GM18502 (cell line): ENCODE results near the gene HNRNPK.
"Not testable (repeated sequence)": the region's sequence is repeated elsewhere in the genome, so short reads cannot be mapped to it uniquely, and the experiment has no call there.

Experiments used
- ATAC-seq: cut with Tn5 transposase; IDR thresholded peaks from one replicate; pipeline ENCODE4 v1.9.1; 2021; ENCODE audit warnings: mild to moderate bottlenecking; ENCODE audit not compliant: unreplicated experiment, poor library complexity

Gene HNRNPK

DNA sequence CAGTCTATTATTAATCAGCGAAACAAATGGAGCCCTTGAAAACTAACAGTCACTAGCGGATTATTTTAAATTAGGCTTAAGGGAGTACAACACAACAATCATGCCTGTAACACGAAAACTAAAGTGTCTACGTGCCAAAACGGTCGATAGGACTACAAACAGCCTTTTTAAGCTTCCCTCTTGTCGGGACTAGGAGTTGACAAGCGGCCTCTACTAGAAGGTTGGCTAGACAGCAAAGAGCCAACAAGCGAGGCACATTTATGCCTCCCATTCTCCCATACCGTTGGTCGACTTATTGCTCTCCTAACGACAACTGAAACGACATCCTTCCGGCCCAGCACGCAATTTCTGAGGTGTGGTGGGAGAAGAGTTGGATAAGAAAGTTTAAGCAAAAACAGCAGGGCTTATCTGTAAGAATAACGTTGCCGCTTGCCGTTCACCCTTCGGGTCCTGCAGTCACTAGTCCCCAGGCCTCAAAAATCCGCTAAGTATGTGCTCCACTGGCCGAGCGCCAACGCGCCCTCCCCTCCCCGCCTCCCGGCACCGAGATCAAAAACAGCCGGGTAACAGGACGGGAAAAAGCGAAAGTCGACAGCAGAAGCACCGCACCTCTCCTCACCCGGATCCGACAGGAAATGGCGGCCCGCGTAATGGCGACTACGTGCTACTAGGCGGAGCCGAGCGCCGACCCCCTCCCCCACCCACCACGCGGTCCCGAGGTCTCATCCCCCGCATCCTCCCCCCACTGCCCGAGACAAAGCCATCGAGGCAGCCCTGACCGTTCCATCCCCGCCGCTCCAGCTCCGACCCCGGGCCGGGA, 813 bp downstream of the HNRNPK start:
- ATAC-seq: peak; percentile 26

DNA sequence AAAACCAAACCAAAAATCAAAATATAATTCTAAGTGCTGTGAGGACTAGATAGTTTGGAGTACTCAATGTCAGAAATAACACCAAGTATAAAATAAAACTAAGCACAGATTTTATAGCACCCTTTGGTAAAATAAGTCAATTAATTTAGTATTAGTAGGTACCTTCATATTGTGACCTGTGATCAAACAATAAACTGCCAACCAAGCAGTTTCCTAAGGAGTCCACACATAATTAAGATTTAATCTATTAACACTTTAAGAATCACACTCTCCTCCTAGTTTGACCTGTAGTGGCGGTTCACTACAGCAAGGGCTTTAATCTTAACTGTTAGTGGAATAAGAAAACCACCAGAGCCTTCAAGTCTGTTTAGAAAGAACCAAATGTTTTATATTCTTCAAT, 2.8 kb downstream of the HNRNPK start:
- no peak for ATAC-seq

DNA sequence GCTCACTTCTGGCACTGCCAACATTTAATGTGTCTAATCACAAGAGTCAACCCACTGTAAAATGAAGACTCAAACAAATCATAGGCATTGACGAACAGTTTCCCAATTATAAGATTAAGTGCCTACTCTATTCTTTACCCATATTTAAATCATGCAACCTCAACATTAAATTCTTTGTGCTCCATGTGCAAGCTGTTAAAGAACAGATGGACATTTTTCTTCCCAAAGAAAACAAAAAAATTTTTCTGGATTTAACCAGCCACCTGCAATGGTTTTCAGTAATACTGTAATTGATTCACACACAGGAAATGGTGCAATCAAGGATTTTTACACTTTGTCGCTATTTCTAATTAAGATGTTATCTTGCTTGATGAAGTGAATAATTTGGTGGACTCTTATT, 3.6 kb downstream of the HNRNPK start:
- no peak for ATAC-seq

DNA sequence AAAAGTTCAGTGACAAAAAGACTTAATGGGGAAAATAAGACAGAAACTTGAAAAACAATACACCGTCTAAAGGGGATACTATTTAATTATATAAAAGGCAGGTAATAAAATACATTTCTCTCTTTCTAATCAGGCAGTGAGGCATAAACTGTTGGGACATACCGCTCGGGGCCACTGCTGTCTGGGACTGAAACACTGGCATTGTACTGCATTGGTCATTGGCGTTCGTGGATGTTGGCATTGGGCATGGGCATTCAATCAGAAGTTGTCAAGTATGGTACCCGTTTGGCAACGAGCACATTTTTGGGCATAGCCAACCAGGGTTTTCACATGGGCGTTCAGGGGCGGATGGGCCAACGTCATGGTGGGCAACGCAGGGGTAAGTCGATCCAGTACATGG, 4.7 kb downstream of the HNRNPK start:
- ATAC-seq: no peak

DNA sequence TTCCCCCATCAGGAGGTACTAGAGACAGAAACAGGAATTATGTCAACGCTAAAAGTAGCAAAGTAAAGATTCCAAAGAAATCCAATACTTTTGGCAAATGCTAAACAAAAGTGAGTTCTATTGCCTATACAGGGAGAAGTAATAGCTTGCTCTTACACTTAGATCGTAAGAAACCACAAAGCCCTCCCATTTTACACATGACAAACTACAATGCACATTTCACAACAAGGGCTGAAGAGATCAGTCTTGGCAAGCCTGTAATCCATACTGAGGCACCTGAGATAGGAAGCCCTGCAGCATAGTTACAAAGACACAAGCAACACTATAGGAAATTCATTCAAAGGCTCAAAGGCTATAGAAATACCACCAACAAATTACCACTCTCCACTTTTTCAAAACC, 7.7 kb downstream of the HNRNPK start:
- ATAC-seq: no peak

DNA sequence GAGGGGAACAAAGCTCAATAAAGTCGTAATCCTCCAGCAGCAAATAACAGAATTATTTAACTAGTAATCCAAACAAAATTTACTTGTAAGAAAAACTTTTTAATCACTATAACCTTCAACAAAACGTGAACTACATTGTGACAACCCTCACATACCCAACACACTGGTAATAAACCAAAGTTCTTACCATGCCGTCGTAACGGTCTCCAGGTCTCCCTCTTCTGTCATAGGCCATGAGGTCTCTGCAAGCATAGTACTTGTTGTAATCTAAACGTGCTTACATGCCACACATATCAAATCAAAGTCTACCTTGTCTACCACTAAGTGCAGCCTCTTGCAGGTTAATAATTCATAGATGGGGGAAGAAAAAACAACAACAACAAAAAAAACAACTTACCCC, 8.5 kb downstream of the HNRNPK start:
- ATAC-seq: no peak

DNA sequence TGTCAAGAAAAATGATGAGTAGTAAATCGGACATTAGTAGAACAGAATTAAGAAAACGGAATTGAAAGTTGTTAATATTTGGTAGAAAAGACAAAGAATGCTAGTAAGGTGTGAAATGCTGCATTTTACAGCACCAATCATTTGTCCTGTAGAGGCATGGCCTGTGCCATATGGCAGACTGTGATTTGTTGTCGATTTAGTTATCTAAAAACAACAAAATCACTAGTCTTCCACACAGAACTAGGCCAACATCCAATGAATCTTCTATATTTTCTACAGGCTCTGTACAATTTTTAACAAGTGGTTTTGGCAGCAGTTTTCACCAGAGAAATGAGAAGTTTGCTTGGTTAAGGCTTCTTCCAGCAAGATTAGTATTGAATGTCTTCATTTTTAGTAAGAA, 10.4 kb downstream of the HNRNPK start:
- no peak for ATAC-seq

DNA sequence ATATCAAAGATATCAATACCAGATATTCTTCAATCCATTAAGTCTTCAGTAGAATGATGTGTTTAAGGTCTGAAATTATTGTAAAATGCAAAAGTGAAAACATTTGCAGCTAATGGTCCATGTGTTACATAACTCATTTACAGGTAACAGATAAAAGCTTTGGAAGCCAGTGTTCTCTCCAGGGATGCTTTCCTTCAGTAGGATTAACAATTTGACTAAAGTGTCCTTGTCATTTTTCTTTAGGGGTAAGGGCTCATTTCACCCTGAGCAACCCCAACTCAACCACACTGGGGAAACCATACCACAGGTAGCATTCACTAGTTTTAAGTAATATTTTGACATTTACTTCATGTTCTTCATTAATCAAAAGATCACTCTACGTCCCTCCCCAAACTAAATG, 12.9 kb downstream of the HNRNPK start:
- ATAC-seq: no peak

DNA sequence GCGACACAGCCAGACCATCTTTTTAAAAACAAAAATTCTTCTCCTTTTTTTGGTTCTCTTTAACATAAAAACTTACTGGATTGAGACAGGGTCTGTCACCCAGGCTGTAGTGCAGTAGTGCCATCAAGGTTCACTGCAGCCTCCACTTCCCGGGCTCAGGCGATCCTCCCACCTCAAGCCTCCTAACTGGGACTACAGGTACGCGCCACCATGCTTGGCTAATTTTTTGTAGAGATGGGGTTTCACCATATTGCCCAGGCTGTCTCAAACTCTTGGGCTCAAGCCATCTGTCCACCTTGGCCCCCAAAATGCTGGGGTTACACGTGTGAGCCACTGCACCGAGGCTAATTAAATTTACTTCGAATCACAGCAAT, 13.8 kb downstream of the HNRNPK start:
- ATAC-seq: no peak

DNA sequence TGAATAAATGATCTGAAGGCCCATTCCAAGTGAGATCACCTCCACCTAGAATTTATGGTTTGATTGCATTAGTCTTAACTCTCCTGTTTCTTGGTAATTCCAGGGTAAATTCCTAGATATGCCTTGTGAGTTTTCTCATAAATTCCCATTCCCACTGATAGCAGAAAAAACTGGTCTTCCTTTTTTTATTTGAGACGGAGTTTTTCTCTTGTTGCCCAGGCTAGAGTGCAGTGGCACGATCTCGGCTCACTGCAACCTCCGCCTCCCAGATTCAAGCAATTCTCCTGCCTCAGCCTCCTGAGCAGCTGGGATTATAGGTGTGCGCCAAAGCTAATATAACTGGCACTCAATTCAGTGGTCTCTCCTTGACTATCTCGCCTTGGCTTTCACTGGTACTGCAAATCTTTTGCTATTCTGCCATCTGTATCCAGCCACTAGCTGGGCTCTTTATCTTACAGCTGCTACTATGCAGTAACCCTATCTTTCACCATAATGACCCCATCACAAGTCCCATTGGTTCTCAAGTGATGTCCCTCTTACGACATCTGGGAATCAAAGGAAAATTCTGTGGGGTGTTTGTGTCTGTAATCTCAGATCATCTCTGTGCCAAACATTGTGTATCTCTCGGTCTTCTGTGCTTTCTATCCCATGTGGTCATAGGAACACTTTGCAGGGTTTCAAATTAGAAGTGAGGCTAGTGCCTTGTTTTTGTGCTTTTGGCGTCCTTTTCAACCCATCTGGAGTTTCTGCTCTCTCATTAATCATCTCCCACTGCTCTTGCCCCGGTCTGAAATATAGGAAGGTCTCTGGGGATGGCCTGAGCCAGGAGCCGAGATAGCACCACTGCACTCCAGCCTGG, 14.4 kb downstream of the HNRNPK start:
- ATAC-seq: no peak

DNA sequence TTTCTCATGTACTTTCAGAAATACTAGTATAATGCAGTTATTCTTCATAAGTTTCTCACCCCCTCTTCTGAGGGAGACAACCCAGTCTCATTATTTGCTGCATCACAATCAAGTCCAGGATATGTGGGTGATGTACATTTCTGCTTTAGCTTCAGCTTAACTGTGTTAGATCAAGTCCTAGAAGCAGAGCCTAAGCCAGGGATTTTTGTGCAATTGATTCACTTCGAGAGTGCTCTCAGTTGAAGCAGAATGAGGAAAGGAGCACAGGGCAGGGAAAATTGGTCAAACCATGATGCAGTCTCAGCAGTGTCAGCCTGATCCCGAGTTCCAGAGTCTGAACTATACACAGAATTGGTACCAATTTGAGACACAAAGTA, 15.1 kb downstream of the HNRNPK start:
- ATAC-seq: no peak

DNA sequence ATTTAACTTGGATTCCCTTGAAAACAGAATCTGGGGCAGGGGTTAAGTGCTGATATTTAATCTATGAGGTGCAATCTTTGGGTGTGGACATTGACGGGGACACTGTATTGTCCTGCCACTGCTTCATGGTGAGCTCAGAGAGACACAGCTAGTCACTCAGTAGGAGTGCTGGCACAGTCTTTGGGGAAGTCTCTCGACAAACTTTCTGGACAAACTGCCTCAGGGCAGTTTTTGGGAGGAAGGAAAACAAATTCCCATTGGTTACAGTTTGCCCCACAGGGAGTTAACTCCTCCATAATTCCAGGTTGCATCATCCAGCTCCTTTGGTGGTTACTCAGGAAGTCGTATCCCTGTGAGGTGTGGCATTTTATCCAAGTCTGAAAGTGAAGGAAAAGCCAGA, 17.9 kb downstream of the HNRNPK start:
- ATAC-seq: no peak

DNA sequence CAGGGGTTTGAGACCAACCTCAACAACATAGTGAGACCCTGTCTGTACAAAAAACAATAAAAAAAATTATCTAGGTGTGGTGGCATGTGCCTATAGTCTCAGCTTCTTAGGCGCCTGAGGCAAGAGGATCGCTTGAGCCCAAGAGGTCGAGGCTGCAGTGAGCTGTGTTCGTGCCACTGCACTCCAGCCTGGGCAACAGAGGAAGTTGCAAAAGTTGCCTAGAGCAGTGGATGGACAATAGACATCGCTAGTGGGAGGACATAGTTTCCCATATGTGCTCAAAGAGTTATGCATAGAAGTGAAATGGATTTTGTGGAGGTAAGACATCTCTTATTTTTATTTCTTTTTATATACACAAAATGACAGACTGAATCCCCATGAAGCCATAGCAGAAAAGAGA, 19.0 kb downstream of the HNRNPK start:
- ATAC-seq: no peak

DNA sequence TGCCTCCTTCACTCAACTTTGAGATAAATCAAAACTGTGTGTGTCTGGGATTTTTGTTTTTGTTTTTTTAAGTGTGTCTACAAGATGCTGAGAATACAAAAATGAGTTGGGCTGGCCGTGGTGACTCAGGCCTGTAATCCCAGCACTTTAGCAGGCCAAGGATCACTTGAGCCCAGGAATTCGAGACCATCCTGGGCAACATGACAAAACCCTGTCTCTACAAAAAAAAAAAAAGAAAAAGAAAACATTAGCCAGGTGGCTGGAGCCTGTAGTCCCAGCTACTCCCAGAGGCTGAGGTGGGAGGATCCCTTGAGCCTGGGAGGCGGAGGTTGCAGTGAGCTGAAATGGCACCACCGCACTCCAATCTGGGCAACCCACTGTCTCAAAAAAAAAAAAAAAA, 21.0 kb downstream of the HNRNPK start:
- ATAC-seq: no peak

DNA sequence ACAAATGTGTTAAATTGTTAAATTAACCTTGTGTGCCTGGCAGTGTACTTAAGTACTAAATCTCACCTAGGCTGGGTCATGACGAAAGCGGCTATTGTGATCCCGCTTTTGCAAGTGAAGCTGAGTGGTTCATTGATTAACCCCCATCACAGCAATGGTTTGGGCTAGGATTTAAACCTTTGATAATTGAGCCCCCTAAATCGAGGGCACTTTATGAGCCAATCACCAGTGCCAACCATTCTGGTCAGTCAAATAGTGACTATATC, 22.8 kb downstream of the HNRNPK start:
- ATAC-seq: no peak

DNA sequence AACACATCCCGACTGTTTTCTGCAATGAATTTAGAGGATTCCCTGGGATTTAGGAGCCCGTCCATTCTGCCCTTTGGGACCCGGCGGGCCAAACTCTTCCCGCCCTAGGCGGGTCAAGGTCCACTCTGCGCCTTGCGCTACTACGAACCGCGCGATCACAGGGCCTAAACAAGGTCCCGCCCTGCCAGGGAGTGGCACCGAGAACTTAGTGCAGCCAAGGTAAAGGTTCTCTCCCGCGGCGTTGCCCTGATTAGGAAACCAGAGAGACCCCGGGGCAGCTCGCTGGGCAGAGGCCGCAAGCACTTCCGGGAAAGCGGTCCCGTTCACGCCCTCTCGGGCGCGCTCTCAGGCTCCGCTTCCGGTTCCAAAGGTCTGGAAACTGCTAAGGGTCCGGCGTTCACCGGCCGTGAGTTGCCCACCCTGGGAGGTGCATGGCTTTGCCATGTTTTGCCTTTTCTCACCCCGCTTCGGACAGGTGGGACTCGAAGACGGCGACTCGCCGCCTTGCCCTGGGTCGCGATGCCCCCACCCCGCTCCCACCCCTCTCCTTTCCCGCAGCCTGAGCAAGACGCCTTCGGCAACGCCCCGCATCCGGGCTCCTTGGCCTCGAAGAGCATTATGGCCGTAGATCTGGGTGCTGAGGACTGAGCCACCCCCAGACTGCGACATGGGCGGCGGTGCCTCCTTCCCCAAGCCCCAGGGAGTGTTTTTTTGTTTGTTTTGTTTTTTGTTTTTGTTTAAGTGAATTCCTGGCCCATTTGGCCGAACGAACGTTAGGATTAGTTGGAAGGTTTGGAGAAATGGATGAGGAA, 23.4 kb downstream of the HNRNPK start:
- peak; percentile 90 for ATAC-seq

DNA sequence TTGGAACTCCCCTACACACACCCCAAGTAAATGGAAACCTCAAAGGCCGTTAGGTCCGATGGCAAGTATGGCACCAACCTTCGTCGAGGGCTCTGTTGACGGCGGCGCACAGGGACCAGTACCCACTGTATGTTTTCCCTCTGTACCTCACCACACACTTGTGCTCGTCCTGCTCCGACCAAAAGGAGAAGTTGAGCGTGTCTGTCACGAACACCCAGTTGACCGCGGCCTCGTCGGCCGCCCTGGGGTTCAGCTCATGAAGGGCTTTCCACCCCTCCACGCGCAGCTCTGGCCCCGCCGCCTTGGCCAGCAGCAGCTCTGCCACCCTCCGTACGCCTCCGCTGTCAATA, 24.0 kb downstream of the HNRNPK start:
- peak; percentile 57 for ATAC-seq

DNA sequence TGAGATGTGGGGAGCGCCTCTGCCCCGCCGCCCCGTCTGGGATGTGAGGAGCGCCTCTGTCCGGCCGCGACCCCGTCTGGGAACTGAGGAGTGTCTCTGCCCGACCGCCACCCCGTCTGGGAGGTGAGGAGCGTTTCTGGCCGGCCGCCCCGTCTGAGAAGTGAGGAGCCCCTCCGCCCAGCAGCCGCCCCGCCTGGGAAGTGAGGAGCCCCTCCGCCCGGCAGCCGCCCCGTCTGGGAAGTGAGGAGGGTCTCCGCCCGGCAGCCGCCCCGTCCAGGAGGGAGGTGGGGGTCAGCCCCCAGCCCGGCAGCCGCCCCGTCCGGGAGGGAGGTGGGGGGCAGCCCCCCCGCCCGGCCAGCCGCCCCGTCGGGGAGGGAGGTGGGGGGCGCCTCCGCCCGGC, 31.9 kb downstream of the HNRNPK start:
- ATAC-seq: not testable (repeated sequence)

DNA sequence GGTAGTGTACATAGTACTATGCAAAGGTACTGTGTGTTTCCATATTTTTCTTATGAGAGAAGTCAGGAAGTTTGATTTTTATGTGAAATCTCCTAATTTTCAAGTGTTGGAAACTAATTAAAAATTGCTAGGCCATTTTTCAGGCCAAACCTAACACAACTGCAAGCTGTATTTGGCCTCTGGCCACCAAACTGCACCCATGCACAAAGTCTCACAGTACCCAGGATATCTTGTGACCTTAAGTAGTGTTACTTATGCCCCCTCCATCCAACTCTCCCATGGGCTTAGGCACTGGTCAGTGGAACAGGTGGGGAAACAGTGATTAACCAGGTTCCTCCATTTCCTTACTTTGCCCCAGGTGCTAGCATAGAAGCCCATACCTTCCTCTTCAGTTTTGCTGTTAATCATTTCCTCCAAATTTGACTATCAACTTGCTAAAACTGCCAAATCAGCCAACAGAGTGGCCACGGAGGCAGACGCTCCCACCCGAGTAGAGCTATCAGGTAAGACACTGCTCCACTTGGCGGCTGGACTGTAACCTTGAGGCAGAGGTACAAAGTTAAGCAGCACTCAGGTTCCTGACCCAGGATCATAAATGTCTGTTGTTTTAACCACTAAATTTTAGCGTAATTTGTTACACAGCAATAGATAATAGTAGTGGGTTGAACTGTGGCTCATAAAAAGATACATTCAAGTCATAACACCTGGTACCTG, 39.3 kb downstream of the HNRNPK start:
- ATAC-seq: no peak

DNA sequence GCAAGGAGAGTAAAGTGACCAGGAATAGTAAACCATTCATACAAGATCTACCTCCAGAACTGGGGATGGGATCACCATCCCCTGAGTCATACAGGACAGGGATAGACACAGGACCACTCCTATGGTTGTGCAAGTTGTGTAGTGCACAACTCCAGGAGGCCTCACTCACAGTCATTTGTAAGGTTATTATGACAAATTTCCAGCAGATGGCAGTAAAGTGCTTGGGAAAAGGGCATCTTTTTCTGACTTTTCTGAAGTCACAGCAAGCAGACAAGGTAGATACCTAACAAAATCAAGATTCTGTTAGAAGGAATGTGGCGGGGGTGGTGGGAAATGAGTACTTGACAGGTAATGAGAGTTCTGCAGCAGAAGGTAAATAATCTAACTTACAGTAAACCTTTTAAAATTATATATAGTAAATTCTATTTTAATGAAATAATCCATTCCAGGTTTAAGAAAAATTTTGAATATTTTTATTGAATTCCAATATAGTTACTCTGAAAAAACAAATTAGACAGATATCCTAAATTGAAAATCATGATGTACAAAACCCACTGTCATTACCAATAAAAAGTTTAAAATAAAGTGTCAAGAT, 42.1 kb downstream of the HNRNPK start:
- peak; percentile 64 for ATAC-seq
